Suprapubic skin (tissue), 4 donors: ENCODE measurements around the gene SPECC1L. TPM values are rescaled to one million over a fixed set of nuclear protein-coding genes. Genes with fewer than 3 reads are reported as not detected.

ENCODE experiments used
- DNase-seq, 2 donors: peaks; one replicate each; pipeline ENCODE4 v3.0.0-alpha.2; 2019; ENCODE audit warnings: low spot score in 2 of 2
- H3K27ac ChIP-seq: fragments of 200-600 bp; sonication (generic); one replicate; pipeline ENCODE4 v1.5.1; 2019
- H3K27me3 ChIP-seq: fragments of 200-600 bp; sonication (generic); one replicate; pipeline ENCODE4 v1.5.1; 2019
- H3K36me3 ChIP-seq: fragments of 200-600 bp; sonication (generic); one replicate; pipeline ENCODE4 v1.5.1; 2019
- H3K4me1 ChIP-seq: fragments of 200-600 bp; sonication (generic); one replicate; pipeline ENCODE4 v1.5.1; 2019
- H3K4me3 ChIP-seq: fragments of 200-600 bp; sonication (generic); one replicate; pipeline ENCODE4 v1.5.1; 2019; ENCODE audit warnings: mild to moderate bottlenecking
- H3K9me3 ChIP-seq: fragments of 200-600 bp; sonication (generic); one replicate; pipeline ENCODE4 v1.5.1; 2019
- CTCF ChIP-seq, 2 donors: fragments of 200-600 bp in 1 of 2; fragments of 450-650 bp in 1 of 2; sonication (generic) in 1 of 2; IDR thresholded peaks; one replicate each; pipeline ENCODE4 v1.5.1; 2016 to 2019; ENCODE audit warnings: antibody characterized with exemption in 2 of 2, mild to moderate bottlenecking in 1 of 2, moderate library complexity in 1 of 2
- EP300 ChIP-seq: sonication (generic); formaldehyde crosslinking; IDR thresholded peaks from one replicate; pipeline ENCODE4 v1.6.1; 2017; ENCODE audit warnings: antibody characterized with exemption
- POLR2A ChIP-seq, 2 donors: fragments of 450-650 bp; IDR thresholded peaks; one replicate each; pipeline ENCODE4 v1.6.1; 2017; ENCODE audit warnings: antibody characterized with exemption in 2 of 2, mild to moderate bottlenecking in 2 of 2, moderate library complexity in 2 of 2
- POLR2AphosphoS5 ChIP-seq, 3 donors: sonication (generic); formaldehyde crosslinking; IDR thresholded peaks; one replicate each; pipeline ENCODE4 v1.6.1; 2017; ENCODE audit warnings: antibody characterized with exemption in 3 of 3
- WGBS: methylation state at CpG from one replicate; pipeline ENCODE4 v1.1.5; 2018; 5-methylcytosine and 5-hydroxymethylcytosine counted together
- total RNA-seq, 4 donors: library from RNA; depleted of rRNA; stranded (reverse); fragments of >200 nt; gene quantifications; one replicate each; pipeline ENCODE4 v1.1.0, GENCODE V29; 2016

The SPECC1L gene
- total RNA-seq, 4 donors from 2014 or later: 15.7 to 28.5 (median 21.4) TPM

- 70% methylated on average over 8 of the region's 8 CpGs for WGBS
- no peaks in the 10 kb centered on the region for H3K27me3 ChIP-seq
- no peaks in the 10 kb centered on the region for H3K9me3 ChIP-seq
- peaks cover 78% of the 10 kb centered on the region for H3K36me3 ChIP-seq
- TF ChIP-seq POLR2AphosphoS5 (IDR thresholded peaks at IDR 0.05) (no peak), EP300 (no peak), POLR2A (IDR thresholded peaks at IDR 0.05) (no peak), CTCF (IDR thresholded peaks at IDR 0.05) (no peak)
- no peak overlapping the region for H3K27ac ChIP-seq
- DNase-seq: no peak
- no peak overlapping the region for H3K4me3 ChIP-seq
- H3K4me1 ChIP-seq: peaks cover 2% of the 10 kb centered on the region
Measured at GRCh38 chr22:24366701-24367100, 96.1 kb downstream of the SPECC1L start.

DNA sequence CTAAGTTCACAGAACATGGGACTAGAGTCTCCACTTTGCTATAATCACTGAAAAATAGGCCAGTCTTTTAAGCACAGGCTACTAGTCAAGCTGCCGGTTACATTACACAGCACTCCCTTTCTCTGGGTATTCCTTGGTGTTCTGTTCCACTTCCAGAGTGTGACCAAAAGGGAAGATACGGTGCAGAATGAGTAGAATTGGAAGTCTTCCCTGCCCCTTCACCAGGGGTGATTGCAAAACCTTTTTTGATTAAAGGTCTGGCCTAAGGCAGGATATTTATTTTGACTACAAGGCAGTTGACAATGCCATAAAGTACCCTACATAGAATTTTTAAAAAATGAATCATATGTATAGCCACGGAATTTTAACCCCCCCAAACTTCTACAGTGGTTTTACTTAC lies 97.2 kb downstream of the SPECC1L start:
- WGBS: 80% methylated on average over 3 of the region's 3 CpGs

DNA sequence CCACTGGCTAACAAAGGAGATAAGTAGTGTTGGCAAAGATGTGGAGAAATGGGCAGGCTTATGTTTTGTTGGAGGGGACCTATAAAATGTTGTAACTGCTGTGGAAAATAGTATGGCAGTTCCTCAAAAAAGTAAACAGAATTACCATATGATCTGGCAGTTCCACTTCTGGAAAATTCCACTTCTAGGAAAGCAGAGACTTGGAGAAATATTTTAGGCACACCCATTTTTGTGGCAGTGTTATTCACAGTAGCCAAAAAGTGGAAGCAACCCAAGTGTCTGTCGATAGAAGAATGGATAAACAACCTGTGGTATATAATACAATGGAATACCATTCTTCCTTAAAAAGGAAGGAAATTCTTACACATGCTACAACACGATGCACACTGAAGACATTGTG lies 99.8 kb downstream of the SPECC1L start:
- no peak for TF ChIP-seq POLR2A (IDR thresholded peaks at IDR 0.05)
- TF ChIP-seq EP300: no peak
- no peak for TF ChIP-seq POLR2AphosphoS5 (IDR thresholded peaks at IDR 0.05)
- TF ChIP-seq CTCF (IDR thresholded peaks at IDR 0.05): no peak
- no peaks in the 10 kb centered on the region for H3K27me3 ChIP-seq
- no peaks in the 10 kb centered on the region for H3K9me3 ChIP-seq
- no peak for DNase-seq
- H3K36me3 ChIP-seq: peaks cover 82% of the 10 kb centered on the region
- H3K4me1 ChIP-seq: peaks cover 2% of the 10 kb centered on the region
- no peak overlapping the region for H3K27ac ChIP-seq
- WGBS: 32% methylated on average over 2 of the region's 2 CpGs
- no peak overlapping the region for H3K4me3 ChIP-seq

More for the DNA sequence above, 97.2 kb downstream of the SPECC1L start:
- H3K9me3 ChIP-seq: no peaks in the 10 kb centered on the region
- TF ChIP-seq CTCF (IDR thresholded peaks at IDR 0.05): no peak
- no peak for TF ChIP-seq POLR2A (IDR thresholded peaks at IDR 0.05)
- no peak for TF ChIP-seq EP300
- no peak for TF ChIP-seq POLR2AphosphoS5 (IDR thresholded peaks at IDR 0.05)
- no peak overlapping the region for H3K4me3 ChIP-seq
- peaks cover 85% of the 10 kb centered on the region for H3K36me3 ChIP-seq
- H3K27me3 ChIP-seq: no peaks in the 10 kb centered on the region
- H3K27ac ChIP-seq: no peak overlapping the region
- DNase-seq: no peak
- H3K4me1 ChIP-seq: peaks cover 2% of the 10 kb centered on the region

DNA sequence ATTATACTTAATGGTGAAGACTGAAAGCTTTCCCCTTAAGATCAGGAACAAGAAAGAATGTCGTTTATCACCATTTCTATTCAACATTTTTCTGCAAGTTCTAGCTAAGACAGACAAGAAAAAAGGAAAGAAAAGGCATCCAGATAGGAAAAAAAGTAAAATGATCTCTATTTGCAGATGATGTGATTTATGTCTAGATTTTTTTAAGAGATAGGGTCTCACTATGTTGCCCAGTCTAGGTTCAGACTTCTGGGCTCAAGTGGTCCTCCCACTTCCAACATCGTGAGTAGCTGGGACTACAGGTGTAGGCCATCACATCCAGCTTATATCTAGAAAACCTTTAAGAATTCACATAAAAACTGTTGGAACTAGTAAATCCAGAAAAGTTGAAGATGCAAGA lies 105.4 kb downstream of the SPECC1L start:
- TF ChIP-seq POLR2AphosphoS5 (IDR thresholded peaks at IDR 0.05) (no peak), POLR2A (IDR thresholded peaks at IDR 0.05) (no peak), EP300 (no peak), CTCF (IDR thresholded peaks at IDR 0.05) (no peak)
- Histone ChIP-seq H3K4me1 (no peaks in the 10 kb centered on the region), H3K27ac (no peak overlapping the region), H3K27me3 (no peaks in the 10 kb centered on the region), H3K4me3 (no peak overlapping the region), H3K36me3 (peaks cover 71% of the 10 kb centered on the region), H3K9me3 (no peaks in the 10 kb centered on the region)
- DNase-seq: no peak
- WGBS: 94% methylated on average over 2 of the region's 2 CpGs

GRCh38 chr22:24376586-24376985 lies 106.0 kb downstream of the SPECC1L start:
- TF ChIP-seq POLR2A (IDR thresholded peaks at IDR 0.05) (no peak), POLR2AphosphoS5 (IDR thresholded peaks at IDR 0.05) (no peak), EP300 (no peak)
- H3K27ac ChIP-seq: no peak overlapping the region
- H3K27me3 ChIP-seq: no peaks in the 10 kb centered on the region
- H3K4me3 ChIP-seq: no peak overlapping the region
- H3K4me1 ChIP-seq: no peaks in the 10 kb centered on the region
- 84% methylated on average over 3 of the region's 3 CpGs for WGBS
- peaks cover 65% of the 10 kb centered on the region for H3K36me3 ChIP-seq
- no peaks in the 10 kb centered on the region for H3K9me3 ChIP-seq
- no peak for DNase-seq

- DNase-seq: no peak
- Histone ChIP-seq H3K27ac (no peak overlapping the region), H3K36me3 (peaks cover 47% of the 10 kb centered on the region), H3K4me1 (no peaks in the 10 kb centered on the region), H3K4me3 (no peak overlapping the region), H3K27me3 (no peaks in the 10 kb centered on the region), H3K9me3 (no peaks in the 10 kb centered on the region)
- WGBS: 53% methylated on average over 2 of the region's 2 CpGs
- TF ChIP-seq POLR2AphosphoS5 (IDR thresholded peaks at IDR 0.05) (no peak), EP300 (no peak), CTCF (IDR thresholded peaks at IDR 0.05) (no peak), POLR2A (IDR thresholded peaks at IDR 0.05) (no peak)
Measured at GRCh38 chr22:24379536-24379935, 108.9 kb downstream of the SPECC1L start.
